Measurements from ENCODE around the gene POLR2H. TPM values are rescaled to one million over a fixed set of nuclear protein-coding genes. Genes with fewer than 3 reads are reported as not detected.

Gene POLR2H
- total and polyA plus RNA-seq, 2 donors (not counting 1 experiment from before 2014, with no cell fraction given) = 60.4 to 106 TPM

DNA sequence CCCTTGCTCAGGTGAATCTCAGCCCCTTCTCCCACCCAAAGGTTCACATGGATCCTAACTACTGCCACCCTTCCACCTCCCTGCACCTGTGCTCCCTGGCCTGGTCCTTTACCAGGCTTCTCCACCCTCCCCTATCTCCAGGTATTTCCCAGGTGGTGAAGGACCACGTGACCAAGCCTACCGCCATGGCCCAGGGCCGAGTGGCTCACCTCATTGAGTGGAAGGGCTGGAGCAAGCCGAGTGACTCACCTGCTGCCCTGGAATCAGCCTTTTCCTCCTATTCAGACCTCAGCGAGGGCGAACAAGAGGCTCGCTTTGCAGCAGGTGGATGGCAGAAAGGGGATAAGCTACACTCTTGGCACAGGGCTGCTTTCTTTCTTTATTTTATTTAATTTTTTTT, 19.6 kb upstream of the POLR2H start:
- intact Hi-C loops (cut with micrococcal nuclease) = no loop called here
- H3K79me2 ChIP-seq (ENCODE audit: control insufficient read depth, insufficient read depth, low read length) = peaks cover 15% of the 10 kb centered on the region
- H3K4me1 Mint-ChIP-seq = peaks cover 17% of the 10 kb centered on the region
- H4K20me1 ChIP-seq (ENCODE audit: control insufficient read depth, insufficient read depth, low read length, poor library complexity, severe bottlenecking) = no peaks in the 10 kb centered on the region
- H3K4me3 Mint-ChIP-seq = no peak overlapping the region
- TF ChIP-seq EZH2 (IDR thresholded peaks at IDR 0.05; ENCODE audit: borderline replicate concordance, insufficient read depth, low read depth, low read length, poor library complexity, severe bottlenecking) (no peak), CTCF (IDR thresholded peaks at IDR 0.05) (no peak)
- H3K27ac ChIP-seq (ENCODE audit: low read length in 2 of 2) = no peak overlapping the region
- no peak overlapping the region for H3K9ac ChIP-seq (ENCODE audit: low read length)
- H3K4me3 ChIP-seq (ENCODE audit: control extremely low read depth in 1 of 5, extremely low read depth in 1 of 5, insufficient read depth in 1 of 5, low read depth in 2 of 5, low read length in 4 of 5) = no peak overlapping the region
- no peak for DNase-seq
- CTCF ChIA-PET = no interaction called here
- no peak overlapping the region for H3K27ac Mint-ChIP-seq
- no peak for ATAC-seq (ENCODE audit: low read depth)
- no peak overlapping the region for H2AFZ ChIP-seq (ENCODE audit: insufficient read depth, low read depth, low read length, poor library complexity, severe bottlenecking)
- H3K9me3 ChIP-seq (ENCODE audit: control extremely low read depth in 1 of 3, control insufficient read depth in 2 of 3, insufficient read depth in 1 of 3, low read length in 2 of 3) = no peaks in the 10 kb centered on the region
- H3K4me1 ChIP-seq (ENCODE audit: control insufficient read depth in 2 of 2, insufficient read depth in 2 of 2, low read length in 2 of 2) = peaks cover 3 to 11% of the 10 kb centered on the region in 2 donors
- POLR2A ChIA-PET = no interaction called here
- WGBS (ENCODE audit: insufficient coverage) = 100% methylated on average over 3 of the region's 7 CpGs
- no peaks in the 10 kb centered on the region for H3K9me3 Mint-ChIP-seq (ENCODE audit: insufficient read depth)
- H3K27me3 Mint-ChIP-seq = no peaks in the 10 kb centered on the region
- no peak overlapping the region for H3K4me2 ChIP-seq (replicated peaks; ENCODE audit: low read depth, low read length, poor library complexity, severe bottlenecking)
- H3K27me3 ChIP-seq (replicated peaks in 1 of 4; ENCODE audit: control extremely low read depth in 1 of 4, control insufficient read depth in 3 of 4, insufficient read depth in 4 of 4, low read length in 3 of 4) = peaks cover 0 to 3% (median 0%) of the 10 kb centered on the region in 4 experiments
- peaks cover 0 to 4% of the 10 kb centered on the region in 2 experiments for H3K36me3 ChIP-seq (replicated peaks in 1 of 2; ENCODE audit: control extremely low read depth in 1 of 2, control insufficient read depth in 1 of 2, extremely low read depth in 1 of 2, insufficient read depth in 2 of 2, low read length in 1 of 2)

DNA sequence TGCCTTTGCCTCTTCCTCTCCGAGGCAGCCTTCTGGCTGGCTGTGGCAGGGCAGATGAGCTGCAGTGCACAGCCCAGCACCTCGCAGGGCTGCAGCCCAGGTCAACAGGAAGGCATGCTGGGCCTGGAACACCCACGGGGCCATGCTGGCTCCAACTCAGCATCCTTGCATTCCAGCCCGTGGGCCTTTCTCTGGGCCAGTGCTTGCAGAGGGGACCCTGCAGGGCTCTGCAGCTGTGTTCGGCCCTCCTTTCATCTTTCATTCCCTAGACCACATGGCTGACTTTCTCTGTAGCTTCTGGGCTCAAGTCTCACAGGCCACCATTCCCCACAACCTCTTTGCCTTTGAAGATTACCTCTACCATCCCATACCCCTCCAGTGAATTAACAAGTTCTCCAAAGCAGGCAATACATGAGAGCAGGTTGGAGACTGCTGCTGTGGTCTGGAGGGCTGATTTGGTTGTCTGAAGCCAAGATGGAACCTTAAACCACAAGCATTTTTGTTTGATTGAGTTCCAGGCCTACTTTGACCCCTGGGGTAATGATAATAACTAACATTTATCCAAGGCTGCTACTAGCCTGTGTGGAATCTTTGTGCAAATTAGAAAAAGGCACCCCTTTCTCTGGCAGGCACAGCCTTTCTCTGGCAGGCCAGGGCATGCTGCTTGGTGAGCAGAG, 18.2 kb upstream of the POLR2H start:
- WGBS (ENCODE audit: insufficient coverage) = 100% methylated on average over 5 of the region's 5 CpGs
- CTCF ChIA-PET = no interaction called here

More for the DNA sequence above, 18.2 kb upstream of the POLR2H start:
- H4K20me1 ChIP-seq (ENCODE audit: control insufficient read depth, insufficient read depth, low read length, poor library complexity, severe bottlenecking) = no peaks in the 10 kb centered on the region
- no peak overlapping the region for H3K9ac ChIP-seq (ENCODE audit: low read length)
- H3K4me1 ChIP-seq (ENCODE audit: control insufficient read depth in 2 of 2, insufficient read depth in 2 of 2, low read length in 2 of 2) = peaks cover 0 to 5% of the 10 kb centered on the region in 2 donors
- POLR2A ChIA-PET = interaction anchor here (0.6 kb wide), 1 partner anchor 21 kb away, joined by 3 read pairs; no protein-coding TSS in a partner anchor
- no peaks in the 10 kb centered on the region for H3K27me3 Mint-ChIP-seq
- H3K9me3 Mint-ChIP-seq (ENCODE audit: insufficient read depth) = no peaks in the 10 kb centered on the region
- H3K27ac ChIP-seq (ENCODE audit: low read length in 2 of 2) = no peak overlapping the region
- H3K79me2 ChIP-seq (ENCODE audit: control insufficient read depth, insufficient read depth, low read length) = peaks cover 1% of the 10 kb centered on the region
- H3K4me3 ChIP-seq (ENCODE audit: control extremely low read depth in 1 of 5, extremely low read depth in 1 of 5, insufficient read depth in 1 of 5, low read depth in 2 of 5, low read length in 4 of 5) = no peak overlapping the region
- H3K4me2 ChIP-seq (replicated peaks; ENCODE audit: low read depth, low read length, poor library complexity, severe bottlenecking) = no peak overlapping the region
- no peaks in the 10 kb centered on the region for H3K9me3 ChIP-seq (ENCODE audit: control extremely low read depth in 1 of 3, control insufficient read depth in 2 of 3, insufficient read depth in 1 of 3, low read length in 2 of 3)
- peaks cover 0 to 4% of the 10 kb centered on the region in 2 experiments for H3K36me3 ChIP-seq (replicated peaks in 1 of 2; ENCODE audit: control extremely low read depth in 1 of 2, control insufficient read depth in 1 of 2, extremely low read depth in 1 of 2, insufficient read depth in 2 of 2, low read length in 1 of 2)
- intact Hi-C loops (cut with micrococcal nuclease) = no loop called here
- no peak overlapping the region for H2AFZ ChIP-seq (ENCODE audit: insufficient read depth, low read depth, low read length, poor library complexity, severe bottlenecking)
- ATAC-seq (ENCODE audit: low read depth) (no peak), DNase-seq (no peak)
- peaks cover 5% of the 10 kb centered on the region for H3K4me1 Mint-ChIP-seq
- no peak overlapping the region for H3K27ac Mint-ChIP-seq
- no peak overlapping the region for H3K4me3 Mint-ChIP-seq
- no peak for TF ChIP-seq CTCF (IDR thresholded peaks at IDR 0.05)
- no peak for TF ChIP-seq EZH2 (IDR thresholded peaks at IDR 0.05; ENCODE audit: borderline replicate concordance, insufficient read depth, low read depth, low read length, poor library complexity, severe bottlenecking)
- H3K27me3 ChIP-seq (replicated peaks in 1 of 4; ENCODE audit: control extremely low read depth in 1 of 4, control insufficient read depth in 3 of 4, insufficient read depth in 4 of 4, low read length in 3 of 4) = peaks cover 0 to under 1% (median 0%) of the 10 kb centered on the region in 4 experiments
